ENCODE results near the gene EVPL. TPM values are rescaled to one million over a fixed set of nuclear protein-coding genes. Genes with fewer than 3 reads are reported as not detected.
"Not testable (repeated sequence)": the region's sequence is repeated elsewhere in the genome, so short reads cannot be mapped to it uniquely, and the experiment has no call there.

Gene EVPL
- polyA plus RNA-seq, 1 donor: 63.2 TPM

DNA sequence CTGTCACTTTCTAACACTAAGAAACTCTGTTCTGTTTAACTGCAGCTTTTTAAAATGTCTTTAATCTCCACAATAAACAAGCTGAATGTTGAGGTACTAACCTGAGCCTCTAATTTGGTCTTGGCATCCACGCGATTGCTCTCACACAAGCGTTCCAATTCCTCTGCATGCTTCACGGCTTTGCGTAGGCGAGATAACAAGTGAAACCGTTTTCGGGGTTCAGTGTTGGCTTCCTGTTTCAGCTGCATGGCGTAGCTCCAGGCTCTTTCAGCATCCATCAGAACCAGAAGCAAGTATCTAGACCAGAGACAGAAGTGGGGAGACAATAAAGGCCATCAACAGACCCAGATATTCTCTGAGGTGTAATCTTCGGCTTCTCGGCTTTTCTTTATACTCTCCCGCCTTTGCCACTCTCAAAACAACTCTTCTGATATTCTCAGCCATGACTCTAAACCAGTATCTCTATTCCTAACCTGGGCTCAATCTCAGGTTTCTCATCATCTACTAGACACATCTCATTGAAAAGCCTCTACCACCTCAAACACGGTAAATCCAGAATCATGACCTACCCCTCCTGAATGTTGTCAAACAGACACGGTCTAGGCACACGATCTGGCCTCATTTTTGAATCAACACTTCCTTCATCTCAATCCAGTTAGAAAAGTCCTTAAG, 36.9 kb upstream of the EVPL start:
- Histone ChIP-seq H3K9me3 (ENCODE audit: control insufficient read depth, low read depth, low read length) (no peaks in the 10 kb centered on the region), H3K4me3 (ENCODE audit: low read length) (no peak overlapping the region), H3K4me1 (ENCODE audit: control insufficient read depth, insufficient read depth, low read length) (no peaks in the 10 kb centered on the region), H3K36me3 (ENCODE audit: control insufficient read depth, insufficient read depth, low read length) (peaks cover 71% of the 10 kb centered on the region), H3K27me3 (ENCODE audit: control insufficient read depth, insufficient read depth, low read length) (no peaks in the 10 kb centered on the region), H3K27ac (ENCODE audit: low read length) (no peak overlapping the region)
- 100% methylated on average over 6 of the region's 15 CpGs for WGBS (ENCODE audit: insufficient coverage, low lambda C conversion rate)
- no peak for DNase-seq

DNA sequence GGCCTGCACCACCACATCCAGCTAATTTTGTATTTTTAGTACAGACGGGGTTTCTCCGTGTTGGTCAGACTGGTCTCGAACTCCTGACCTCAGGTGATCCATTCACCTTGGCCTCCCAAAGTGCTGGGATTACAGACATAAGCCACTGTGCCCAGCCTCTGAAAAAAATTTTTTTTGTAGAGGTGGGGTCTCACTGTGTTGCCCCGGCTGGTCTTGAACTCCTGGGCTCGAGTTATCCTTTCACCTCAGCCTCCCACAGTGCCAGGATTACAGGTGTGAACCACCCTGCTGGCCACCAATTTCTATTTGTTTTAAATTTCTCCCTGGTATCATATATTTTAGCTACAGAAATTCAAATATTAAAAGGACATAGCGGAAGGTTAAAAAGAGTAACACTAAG, 31.2 kb upstream of the EVPL start:
- H3K27me3 ChIP-seq (ENCODE audit: control insufficient read depth, insufficient read depth, low read length); H3K4me1 ChIP-seq (ENCODE audit: control insufficient read depth, insufficient read depth, low read length); H3K4me3 ChIP-seq (ENCODE audit: low read length); H3K27ac ChIP-seq (ENCODE audit: low read length); H3K9me3 ChIP-seq (ENCODE audit: control insufficient read depth, low read depth, low read length); DNase-seq: not testable (repeated sequence)
- WGBS (ENCODE audit: insufficient coverage, low lambda C conversion rate): 100% methylated on average over 1 of the region's 6 CpGs
- peaks cover 80% of the 10 kb centered on the region for H3K36me3 ChIP-seq (ENCODE audit: control insufficient read depth, insufficient read depth, low read length)

DNA sequence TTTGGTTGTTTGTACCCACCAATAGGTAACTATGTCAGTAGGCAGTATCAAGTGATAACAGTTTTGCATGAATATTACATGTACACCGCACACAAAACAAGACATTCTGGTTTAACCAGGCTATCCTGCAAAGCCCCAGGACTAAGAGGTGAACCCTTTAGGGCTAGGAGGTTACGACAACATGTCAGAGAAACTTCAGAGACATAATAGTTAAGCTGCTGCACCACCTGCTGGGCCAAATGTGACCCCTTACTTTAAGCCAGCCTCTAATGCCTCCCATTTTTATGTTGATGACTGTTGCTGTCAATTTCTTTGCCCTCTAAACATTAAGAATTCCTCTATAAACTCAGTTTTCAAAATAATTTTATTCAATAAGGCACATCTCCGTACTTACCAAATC, 29.8 kb upstream of the EVPL start:
- WGBS (ENCODE audit: insufficient coverage, low lambda C conversion rate): no CpG with 5 or more reads among the region's 3 CpGs

DNA sequence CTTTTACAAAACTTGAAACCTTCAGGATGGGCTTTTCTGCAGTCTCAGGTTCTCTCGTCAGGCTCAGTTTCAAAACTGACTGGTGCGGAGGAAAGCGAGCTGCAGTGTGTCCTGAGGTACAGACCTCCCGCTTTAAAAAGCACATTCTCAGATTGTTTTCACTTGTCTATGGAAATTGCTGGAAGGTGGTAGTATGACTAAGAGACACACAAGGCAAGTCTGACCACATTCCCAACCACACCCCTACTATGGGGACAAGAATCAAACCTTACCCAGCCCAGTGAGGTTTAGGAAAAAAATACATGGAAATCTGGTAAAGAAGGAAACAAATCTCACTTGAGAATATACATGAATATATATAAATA, 27.0 kb upstream of the EVPL start:
- Histone ChIP-seq H3K27me3 (ENCODE audit: control insufficient read depth, insufficient read depth, low read length) (no peaks in the 10 kb centered on the region), H3K4me1 (ENCODE audit: control insufficient read depth, insufficient read depth, low read length) (peaks cover 22% of the 10 kb centered on the region), H3K4me3 (ENCODE audit: low read length) (no peak overlapping the region), H3K36me3 (ENCODE audit: control insufficient read depth, insufficient read depth, low read length) (peaks cover 84% of the 10 kb centered on the region), H3K27ac (ENCODE audit: low read length) (no peak overlapping the region), H3K9me3 (ENCODE audit: control insufficient read depth, low read depth, low read length) (no peaks in the 10 kb centered on the region)
- DNase-seq: no peak
- no CpG with 5 or more reads among the region's 4 CpGs for WGBS (ENCODE audit: insufficient coverage, low lambda C conversion rate)

More for the DNA sequence above, 29.8 kb upstream of the EVPL start:
- Histone ChIP-seq H3K27me3 (ENCODE audit: control insufficient read depth, insufficient read depth, low read length) (no peaks in the 10 kb centered on the region), H3K4me3 (ENCODE audit: low read length) (no peak overlapping the region), H3K27ac (ENCODE audit: low read length) (no peak overlapping the region), H3K9me3 (ENCODE audit: control insufficient read depth, low read depth, low read length) (no peaks in the 10 kb centered on the region), H3K36me3 (ENCODE audit: control insufficient read depth, insufficient read depth, low read length) (peaks cover 82% of the 10 kb centered on the region), H3K4me1 (ENCODE audit: control insufficient read depth, insufficient read depth, low read length) (peaks cover 2% of the 10 kb centered on the region)
- no peak for DNase-seq

DNA sequence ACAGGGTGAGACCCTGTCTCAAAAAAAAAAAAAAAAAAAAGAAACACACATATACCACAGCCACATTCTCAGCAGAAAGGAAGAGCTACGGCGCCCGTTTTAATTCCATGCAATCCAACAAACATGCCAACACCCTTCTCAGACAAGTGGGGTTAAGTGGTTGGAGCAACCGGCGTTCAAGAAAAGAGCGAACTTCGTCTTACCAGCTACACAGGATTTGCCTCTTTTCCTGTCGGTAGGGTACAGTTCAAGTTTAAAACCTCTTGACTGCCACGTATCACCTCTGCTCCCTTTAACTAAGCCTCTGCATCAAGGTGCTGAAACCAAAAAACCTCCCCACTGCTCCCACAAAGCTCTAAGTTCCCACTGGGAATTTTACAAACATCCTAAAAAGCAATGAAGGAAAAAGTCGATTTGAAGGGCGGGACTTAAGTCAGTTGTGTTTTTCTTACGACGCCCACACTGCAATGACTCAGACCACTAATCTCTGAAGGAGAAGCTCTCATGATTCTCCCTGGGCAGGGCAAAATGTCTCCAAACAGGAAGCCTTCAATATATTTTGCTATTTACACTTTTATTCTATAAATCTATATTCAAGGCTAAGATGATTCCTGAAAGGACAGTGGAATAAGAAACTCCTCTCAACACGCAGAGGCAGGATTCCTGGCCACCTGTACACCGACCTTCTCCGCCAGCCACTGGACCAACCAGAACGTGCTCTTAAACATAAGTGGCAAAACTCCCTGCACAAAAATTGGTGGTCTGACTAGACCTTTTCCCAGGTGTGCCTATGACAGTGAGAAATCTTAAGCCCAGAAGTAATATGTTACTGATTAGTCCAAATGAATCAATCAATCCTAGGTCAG, 26.4 kb upstream of the EVPL start:
- no peaks in the 10 kb centered on the region for H3K27me3 ChIP-seq (ENCODE audit: control insufficient read depth, insufficient read depth, low read length)
- H3K27ac ChIP-seq (ENCODE audit: low read length): no peak overlapping the region
- peaks cover 84% of the 10 kb centered on the region for H3K36me3 ChIP-seq (ENCODE audit: control insufficient read depth, insufficient read depth, low read length)
- no peak overlapping the region for H3K4me3 ChIP-seq (ENCODE audit: low read length)
- H3K4me1 ChIP-seq (ENCODE audit: control insufficient read depth, insufficient read depth, low read length): peaks cover 22% of the 10 kb centered on the region
- 80% methylated on average over 2 of the region's 17 CpGs for WGBS (ENCODE audit: insufficient coverage, low lambda C conversion rate)
- DNase-seq: no peak
- no peaks in the 10 kb centered on the region for H3K9me3 ChIP-seq (ENCODE audit: control insufficient read depth, low read depth, low read length)

DNA sequence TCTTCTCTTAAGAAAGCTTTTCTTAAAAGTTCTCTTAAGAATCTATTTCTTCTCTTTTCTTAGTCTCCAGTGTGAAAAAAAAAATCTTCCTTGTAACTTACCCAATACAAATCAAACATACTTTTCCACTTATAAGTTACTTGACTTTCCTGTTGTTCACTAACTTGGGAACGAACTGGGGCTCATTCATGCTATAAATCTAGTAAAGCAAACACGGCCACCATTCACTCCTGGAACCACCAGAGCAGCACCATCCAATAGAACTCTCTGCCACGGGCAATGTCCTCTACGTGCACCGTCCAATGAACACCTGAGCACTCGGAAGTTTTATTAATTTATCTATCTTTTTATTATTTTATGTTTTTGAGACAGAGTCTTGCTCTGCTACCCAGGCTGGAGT, 24.5 kb upstream of the EVPL start:
- H3K27me3 ChIP-seq (ENCODE audit: control insufficient read depth, insufficient read depth, low read length): no peaks in the 10 kb centered on the region
- peak overlapping the region; percentile 82 for H3K27ac ChIP-seq (ENCODE audit: low read length)
- H3K4me3 ChIP-seq (ENCODE audit: low read length): no peak overlapping the region
- DNase-seq: no peak
- H3K4me1 ChIP-seq (ENCODE audit: control insufficient read depth, insufficient read depth, low read length): peaks cover 22% of the 10 kb centered on the region
- WGBS (ENCODE audit: insufficient coverage, low lambda C conversion rate): no CpG with 5 or more reads among the region's 6 CpGs
- peaks cover 81% of the 10 kb centered on the region for H3K36me3 ChIP-seq (ENCODE audit: control insufficient read depth, insufficient read depth, low read length)
- H3K9me3 ChIP-seq (ENCODE audit: control insufficient read depth, low read depth, low read length): no peaks in the 10 kb centered on the region

DNA sequence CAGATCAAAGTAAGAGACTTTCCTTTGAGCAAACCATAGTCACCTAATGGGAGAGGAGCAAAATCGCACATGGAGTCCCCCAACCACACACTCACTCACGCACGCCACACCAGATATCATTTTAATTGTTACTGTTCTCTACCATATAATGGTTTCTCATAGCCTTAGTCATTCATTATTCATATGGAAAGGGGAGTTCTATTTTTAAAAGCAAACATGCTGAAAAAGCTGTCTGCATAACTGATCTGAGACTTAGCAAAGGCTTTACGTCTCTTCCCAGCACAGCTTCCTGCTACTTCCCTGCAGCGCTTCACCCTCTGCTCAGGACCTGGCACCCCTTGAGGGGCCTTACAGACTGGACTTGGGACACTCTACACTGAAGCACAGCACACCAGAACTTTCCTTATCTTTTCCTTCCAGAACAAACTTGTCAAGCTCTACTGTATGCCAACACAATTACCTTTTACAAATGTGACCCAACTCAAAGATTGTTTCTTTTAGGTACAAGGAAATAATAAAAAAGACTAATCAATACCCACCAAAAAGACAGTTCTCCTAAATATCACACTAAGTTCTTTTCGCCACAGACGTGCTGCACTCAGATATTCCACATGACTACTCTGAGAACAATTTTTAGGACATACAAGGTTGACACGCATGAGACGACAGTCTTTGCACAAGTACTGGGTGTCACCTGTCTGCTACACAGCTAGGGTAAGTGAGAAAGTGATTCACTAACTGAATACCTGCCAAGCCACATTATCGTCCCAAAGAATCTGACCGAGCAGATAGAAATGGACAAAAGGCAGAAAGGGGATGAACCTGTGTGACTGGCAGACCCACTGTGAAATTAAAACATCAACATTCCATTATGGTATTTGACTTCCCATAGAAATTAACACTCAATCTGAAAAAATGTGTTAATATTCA, 23.7 kb upstream of the EVPL start:
- peak in 1 of 2 donors; percentile 71 for DNase-seq
- H3K27ac ChIP-seq (ENCODE audit: low read length): peak overlapping the region; percentile 82
- H3K36me3 ChIP-seq (ENCODE audit: control insufficient read depth, insufficient read depth, low read length): peaks cover 81% of the 10 kb centered on the region
- no peaks in the 10 kb centered on the region for H3K27me3 ChIP-seq (ENCODE audit: control insufficient read depth, insufficient read depth, low read length)
- H3K4me3 ChIP-seq (ENCODE audit: low read length): no peak overlapping the region
- H3K9me3 ChIP-seq (ENCODE audit: control insufficient read depth, low read depth, low read length): no peaks in the 10 kb centered on the region
- peaks cover 22% of the 10 kb centered on the region for H3K4me1 ChIP-seq (ENCODE audit: control insufficient read depth, insufficient read depth, low read length)
- WGBS (ENCODE audit: insufficient coverage, low lambda C conversion rate): 80% methylated on average over 1 of the region's 11 CpGs

DNA sequence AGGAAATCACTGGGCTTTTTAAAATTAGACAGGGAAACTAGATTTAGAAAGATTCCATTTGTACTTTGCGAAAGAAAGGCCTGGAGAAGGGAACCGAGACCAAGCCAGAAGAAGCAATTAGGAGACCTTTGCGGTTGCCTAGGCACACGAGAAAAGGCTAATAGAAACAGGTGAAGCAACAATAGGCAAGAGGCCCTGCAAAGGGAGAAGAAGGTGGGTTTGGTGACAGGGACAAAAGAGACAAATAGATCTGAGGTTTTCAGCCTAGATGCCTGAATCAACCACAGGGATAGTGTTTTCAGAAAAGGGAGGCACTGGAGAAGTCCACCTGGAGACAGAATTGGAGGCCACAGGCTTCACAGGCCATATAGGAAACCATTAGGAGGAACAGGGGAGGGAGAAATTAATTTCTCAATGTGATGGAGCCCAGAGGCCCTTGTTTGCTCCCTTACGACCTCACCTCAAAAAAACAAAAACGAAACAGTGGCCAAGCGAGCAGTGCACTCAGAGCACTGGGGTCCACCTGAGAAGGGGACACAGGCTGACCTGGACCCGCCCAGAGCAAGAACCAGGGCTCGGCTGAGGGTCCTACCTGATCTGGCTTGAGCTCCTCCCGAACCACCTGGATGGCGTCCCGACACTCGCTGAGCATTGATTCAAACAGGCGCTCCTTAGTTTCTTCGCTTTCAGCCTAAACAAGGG, 22.9 kb upstream of the EVPL start:
- WGBS (ENCODE audit: insufficient coverage, low lambda C conversion rate): 93% methylated on average over 3 of the region's 15 CpGs
- H3K9me3 ChIP-seq (ENCODE audit: control insufficient read depth, low read depth, low read length): no peaks in the 10 kb centered on the region
- DNase-seq: no peak

DNA sequence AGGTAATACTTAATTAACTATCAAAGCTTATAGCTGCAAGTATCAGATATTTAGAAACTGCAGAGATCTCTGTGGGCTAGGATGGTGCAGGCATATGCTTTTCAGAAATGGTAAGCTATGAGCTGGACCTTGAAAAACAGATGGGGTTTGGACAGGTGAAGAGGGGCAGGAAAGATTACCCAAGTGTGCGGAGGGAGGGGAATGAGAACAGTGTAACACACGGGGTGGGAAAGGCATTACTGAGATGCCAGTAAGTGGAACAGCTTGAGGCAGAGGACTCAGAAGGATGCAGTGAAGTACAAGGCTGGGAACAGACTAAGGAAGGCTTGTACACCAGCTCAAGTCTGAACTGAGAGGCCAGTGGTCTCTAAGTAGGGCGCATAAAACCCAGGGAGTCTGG, 22.1 kb upstream of the EVPL start:
- peaks cover 22% of the 10 kb centered on the region for H3K4me1 ChIP-seq (ENCODE audit: control insufficient read depth, insufficient read depth, low read length)
- DNase-seq: no peak
- H3K36me3 ChIP-seq (ENCODE audit: control insufficient read depth, insufficient read depth, low read length): peaks cover 85% of the 10 kb centered on the region
- no peak overlapping the region for H3K4me3 ChIP-seq (ENCODE audit: low read length)
- no CpG with 5 or more reads among the region's 3 CpGs for WGBS (ENCODE audit: insufficient coverage, low lambda C conversion rate)
- no peaks in the 10 kb centered on the region for H3K27me3 ChIP-seq (ENCODE audit: control insufficient read depth, insufficient read depth, low read length)
- H3K9me3 ChIP-seq (ENCODE audit: control insufficient read depth, low read depth, low read length): no peaks in the 10 kb centered on the region
- no peak overlapping the region for H3K27ac ChIP-seq (ENCODE audit: low read length)

More for the DNA sequence above, 22.9 kb upstream of the EVPL start:
- Histone ChIP-seq H3K27ac (ENCODE audit: low read length) (peak overlapping the region; percentile 82), H3K36me3 (ENCODE audit: control insufficient read depth, insufficient read depth, low read length) (peaks cover 83% of the 10 kb centered on the region), H3K4me3 (ENCODE audit: low read length) (no peak overlapping the region), H3K4me1 (ENCODE audit: control insufficient read depth, insufficient read depth, low read length) (peaks cover 22% of the 10 kb centered on the region), H3K27me3 (ENCODE audit: control insufficient read depth, insufficient read depth, low read length) (no peaks in the 10 kb centered on the region)
